ENCODE results near the gene TRMT2A.

GRCh38 chr22:20095521-20095920, 21.5 kb downstream of the TRMT2A start:
- no peak for TF ChIP-seq POLR2A (IDR thresholded peaks at IDR 0.05)
- TF ChIP-seq, protein P1, sequence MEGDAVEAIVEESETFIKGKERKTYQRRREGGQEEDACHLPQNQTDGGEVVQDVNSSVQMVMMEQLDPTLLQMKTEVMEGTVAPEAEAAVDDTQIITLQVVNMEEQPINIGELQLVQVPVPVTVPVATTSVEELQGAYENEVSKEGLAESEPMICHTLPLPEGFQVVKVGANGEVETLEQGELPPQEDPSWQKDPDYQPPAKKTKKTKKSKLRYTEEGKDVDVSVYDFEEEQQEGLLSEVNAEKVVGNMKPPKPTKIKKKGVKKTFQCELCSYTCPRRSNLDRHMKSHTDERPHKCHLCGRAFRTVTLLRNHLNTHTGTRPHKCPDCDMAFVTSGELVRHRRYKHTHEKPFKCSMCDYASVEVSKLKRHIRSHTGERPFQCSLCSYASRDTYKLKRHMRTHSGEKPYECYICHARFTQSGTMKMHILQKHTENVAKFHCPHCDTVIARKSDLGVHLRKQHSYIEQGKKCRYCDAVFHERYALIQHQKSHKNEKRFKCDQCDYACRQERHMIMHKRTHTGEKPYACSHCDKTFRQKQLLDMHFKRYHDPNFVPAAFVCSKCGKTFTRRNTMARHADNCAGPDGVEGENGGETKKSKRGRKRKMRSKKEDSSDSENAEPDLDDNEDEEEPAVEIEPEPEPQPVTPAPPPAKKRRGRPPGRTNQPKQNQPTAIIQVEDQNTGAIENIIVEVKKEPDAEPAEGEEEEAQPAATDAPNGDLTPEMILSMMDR (IDR thresholded peaks at IDR 0.05) = no peak

Measured in body of pancreas (tissue), 4 donors.